Left lung (tissue), 10 donors: ENCODE results near the gene ZNF831. TPM values are rescaled to one million over a fixed set of nuclear protein-coding genes. Genes with fewer than 3 reads are reported as not detected.

Experiments used
- ATAC-seq: fragments of 200-7000 bp; cut with Tn5 transposase; one replicate; pipeline ENCODE4 v1.9.1; 2020; ENCODE audit warnings: moderate library complexity
- DNase-seq, 4 donors: peaks; one replicate each; pipeline ENCODE4 v3.0.0-alpha.2; 2013 to 2020
- H3K27ac ChIP-seq, 2 donors: fragments of 200-600 bp; sonication (generic) in 1 of 2; one replicate each; pipeline versions ENCODE4 v1.5.0 to v1.8.0; 2020 to 2021
- H3K27me3 ChIP-seq, 2 donors: fragments of 200-600 bp; sonication (generic) in 1 of 2; one replicate each; pipeline versions ENCODE4 v1.5.0 to v1.8.0; 2020 to 2021
- H3K36me3 ChIP-seq, 2 donors: fragments of 200-600 bp; sonication (generic) in 1 of 2; one replicate each; pipeline versions ENCODE4 v1.5.0 to v1.8.0; 2020 to 2021
- H3K4me1 ChIP-seq, 2 donors: fragments of 200-600 bp; one replicate each; pipeline ENCODE4 v1.8.0; 2021
- H3K4me3 ChIP-seq, 2 donors: fragments of 200-600 bp; sonication (generic) in 1 of 2; one replicate each; pipeline versions ENCODE4 v1.5.0 to v1.8.0; 2020 to 2021; ENCODE audit warnings: mild to moderate bottlenecking in 1 of 2
- H3K9me3 ChIP-seq, 2 donors: fragments of 200-600 bp; sonication (generic) in 1 of 2; one replicate each; pipeline versions ENCODE4 v1.5.0 to v1.8.0; 2020 to 2021
- intact Hi-C, 2 donors: fragments of 100-400 bp; cut with DNase I; formaldehyde crosslinking; loops; one replicate each; pipeline versions ENCODE4 v1.11.2 to v1.14.2; 2022
- polyA plus RNA-seq, 6 donors: library from polyadenylated mRNA; unstranded; fragments of 120-200 nt; gene quantifications; one replicate each; pipeline ENCODE4 v1.2.1, GENCODE V29; 2013; ENCODE audit not compliant: insufficient read length in 6 of 6
- total RNA-seq, 2 donors: library from RNA; stranded (reverse); fragmentation: NEBNext Ultra II Directional; extraction: Animal tissue kit (Norgen Biotek cat#: 25700); gene quantifications; one replicate each; pipeline ENCODE4 v1.2.1, GENCODE V29; 2021
- TF ChIP-seq, protein P1 (sequence below), 2 donors: fragments of 200-600 bp; sonication (generic) in 1 of 2; IDR thresholded peaks; one replicate each; pipeline versions ENCODE4 v1.5.0 to v1.8.0; 2021; ENCODE audit warnings: antibody characterized with exemption in 2 of 2
- donor health status: DM: no; HTN: yes; CAD: no.
- donor health status: DM: no; HTN: no; CAD: no.

ZNF831 gene
- total and polyA plus RNA-seq, 8 donors, result 0.13 to 1.1 (median 0.18) TPM

DNA sequence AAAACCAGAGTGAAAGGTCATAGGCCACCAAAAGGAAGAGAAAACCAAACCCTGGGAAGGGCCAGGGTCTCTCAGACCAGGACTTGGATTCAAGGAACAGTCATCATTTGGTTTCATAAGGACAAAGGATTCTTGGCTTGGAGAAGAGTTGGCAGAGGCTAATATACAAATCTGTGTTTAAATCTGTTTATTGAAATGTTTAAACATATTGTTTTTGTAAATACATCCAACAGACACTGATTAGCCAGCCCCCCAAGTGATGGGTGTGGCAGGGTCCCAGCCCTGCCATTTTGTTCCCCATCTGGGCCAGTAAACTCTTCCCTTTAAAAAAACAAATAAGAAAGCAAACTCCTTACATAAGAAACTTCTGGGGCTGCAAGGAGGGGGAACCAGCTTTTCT, 6.1 kb upstream of the ZNF831 start:
- ATAC-seq (no peak), DNase-seq (peak in 1 of 4 donors; percentile 53)
- TF ChIP-seq, protein P1, sequence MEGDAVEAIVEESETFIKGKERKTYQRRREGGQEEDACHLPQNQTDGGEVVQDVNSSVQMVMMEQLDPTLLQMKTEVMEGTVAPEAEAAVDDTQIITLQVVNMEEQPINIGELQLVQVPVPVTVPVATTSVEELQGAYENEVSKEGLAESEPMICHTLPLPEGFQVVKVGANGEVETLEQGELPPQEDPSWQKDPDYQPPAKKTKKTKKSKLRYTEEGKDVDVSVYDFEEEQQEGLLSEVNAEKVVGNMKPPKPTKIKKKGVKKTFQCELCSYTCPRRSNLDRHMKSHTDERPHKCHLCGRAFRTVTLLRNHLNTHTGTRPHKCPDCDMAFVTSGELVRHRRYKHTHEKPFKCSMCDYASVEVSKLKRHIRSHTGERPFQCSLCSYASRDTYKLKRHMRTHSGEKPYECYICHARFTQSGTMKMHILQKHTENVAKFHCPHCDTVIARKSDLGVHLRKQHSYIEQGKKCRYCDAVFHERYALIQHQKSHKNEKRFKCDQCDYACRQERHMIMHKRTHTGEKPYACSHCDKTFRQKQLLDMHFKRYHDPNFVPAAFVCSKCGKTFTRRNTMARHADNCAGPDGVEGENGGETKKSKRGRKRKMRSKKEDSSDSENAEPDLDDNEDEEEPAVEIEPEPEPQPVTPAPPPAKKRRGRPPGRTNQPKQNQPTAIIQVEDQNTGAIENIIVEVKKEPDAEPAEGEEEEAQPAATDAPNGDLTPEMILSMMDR (IDR thresholded peaks at IDR 0.05), result no peak
- intact Hi-C loops, result no loop called here
- no peaks in the 10 kb centered on the region for H3K9me3 ChIP-seq
- peaks cover 0 to 22% of the 10 kb centered on the region in 2 donors for H3K27me3 ChIP-seq
- H3K4me1 ChIP-seq, result no peaks in the 10 kb centered on the region
- no peak overlapping the region for H3K4me3 ChIP-seq
- H3K36me3 ChIP-seq, result no peaks in the 10 kb centered on the region
- H3K27ac ChIP-seq, result no peak overlapping the region

DNA sequence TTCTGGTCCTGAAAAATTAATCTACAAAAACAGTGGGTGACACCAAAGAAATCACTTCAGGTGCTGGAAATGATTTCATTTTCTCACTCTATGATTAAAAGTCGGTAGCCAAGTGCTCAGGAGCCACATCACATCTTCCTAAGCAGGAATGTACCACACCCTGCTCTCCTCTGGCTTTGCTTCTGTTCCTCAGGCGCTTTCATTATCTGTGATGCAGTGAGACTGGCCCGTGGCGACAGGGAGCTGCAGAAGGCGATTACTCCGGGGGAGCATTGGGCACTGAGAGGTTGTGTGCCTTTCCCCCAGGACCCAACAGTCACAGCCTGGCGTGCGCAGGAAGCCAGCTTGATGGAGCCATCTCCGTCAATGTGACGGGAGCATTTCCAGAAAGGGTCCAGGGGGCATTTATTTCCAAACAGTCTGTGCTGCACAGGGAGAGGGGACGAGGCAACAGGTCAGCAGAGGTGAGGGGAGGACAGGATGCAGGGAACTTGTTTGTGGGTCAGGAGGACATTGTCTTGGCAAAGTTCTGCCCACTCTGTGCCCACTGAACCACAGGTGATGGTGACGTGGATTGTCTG, 5.6 kb upstream of the ZNF831 start:
- no peaks in the 10 kb centered on the region for H3K9me3 ChIP-seq
- intact Hi-C loops, result no loop called here
- no peak for ATAC-seq
- no peak for DNase-seq
- TF ChIP-seq, protein P1 (IDR thresholded peaks at IDR 0.05), result no peak
- H3K27ac ChIP-seq, result no peak overlapping the region
- no peaks in the 10 kb centered on the region for H3K36me3 ChIP-seq
- no peaks in the 10 kb centered on the region for H3K4me1 ChIP-seq
- peaks cover 0 to 22% of the 10 kb centered on the region in 2 donors for H3K27me3 ChIP-seq
- no peak overlapping the region for H3K4me3 ChIP-seq

DNA sequence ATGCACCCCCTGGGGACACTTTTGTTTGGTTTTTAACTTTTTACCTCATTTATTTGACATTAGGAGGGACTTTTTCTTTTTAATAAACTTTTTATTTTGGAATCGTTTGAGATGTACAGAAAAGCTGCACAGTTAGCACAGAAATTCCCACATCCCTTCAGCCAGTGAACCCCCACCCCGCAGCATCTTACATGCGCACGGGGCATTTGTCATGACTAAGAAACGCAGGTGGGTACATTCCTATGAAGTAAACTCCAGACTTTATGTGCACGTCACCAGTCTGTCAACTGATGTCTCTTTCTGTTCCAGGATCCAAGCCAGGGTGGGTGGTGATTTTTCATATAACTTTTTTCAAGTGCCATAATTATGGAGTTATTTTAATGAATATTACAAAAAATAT, 4.9 kb upstream of the ZNF831 start:
- H3K9me3 ChIP-seq, result no peaks in the 10 kb centered on the region
- peaks cover 0 to 22% of the 10 kb centered on the region in 2 donors for H3K27me3 ChIP-seq
- intact Hi-C loops, result no loop called here
- no peak overlapping the region for H3K27ac ChIP-seq
- no peak overlapping the region for H3K4me3 ChIP-seq
- ATAC-seq (no peak), DNase-seq (no peak)
- no peaks in the 10 kb centered on the region for H3K36me3 ChIP-seq
- H3K4me1 ChIP-seq, result peaks cover 0 to 4% of the 10 kb centered on the region in 2 donors
- TF ChIP-seq, protein P1 (IDR thresholded peaks at IDR 0.05), result no peak

DNA sequence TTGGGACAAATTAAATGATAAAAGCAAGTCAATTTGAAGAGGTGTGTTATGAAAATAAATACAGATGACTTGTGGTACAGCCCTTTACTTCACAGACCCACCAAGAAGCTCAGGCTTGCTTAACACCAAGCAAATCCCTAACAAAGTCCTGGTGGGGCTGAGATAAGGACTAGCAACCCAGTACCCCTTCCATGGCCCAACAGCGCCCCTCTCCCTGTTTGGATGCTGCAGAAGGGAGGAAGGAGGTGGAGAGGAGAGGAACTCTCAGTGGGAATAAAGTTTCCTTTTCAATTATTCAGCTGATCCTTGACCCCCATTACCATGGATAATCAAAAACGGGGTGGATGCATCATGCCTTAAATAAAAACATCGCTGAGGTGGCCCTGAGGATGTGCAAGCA, 4.5 kb upstream of the ZNF831 start:
- intact Hi-C loops, result no loop called here
- TF ChIP-seq, protein P1 (IDR thresholded peaks at IDR 0.05), result no peak
- H3K27ac ChIP-seq, result no peak overlapping the region

DNA sequence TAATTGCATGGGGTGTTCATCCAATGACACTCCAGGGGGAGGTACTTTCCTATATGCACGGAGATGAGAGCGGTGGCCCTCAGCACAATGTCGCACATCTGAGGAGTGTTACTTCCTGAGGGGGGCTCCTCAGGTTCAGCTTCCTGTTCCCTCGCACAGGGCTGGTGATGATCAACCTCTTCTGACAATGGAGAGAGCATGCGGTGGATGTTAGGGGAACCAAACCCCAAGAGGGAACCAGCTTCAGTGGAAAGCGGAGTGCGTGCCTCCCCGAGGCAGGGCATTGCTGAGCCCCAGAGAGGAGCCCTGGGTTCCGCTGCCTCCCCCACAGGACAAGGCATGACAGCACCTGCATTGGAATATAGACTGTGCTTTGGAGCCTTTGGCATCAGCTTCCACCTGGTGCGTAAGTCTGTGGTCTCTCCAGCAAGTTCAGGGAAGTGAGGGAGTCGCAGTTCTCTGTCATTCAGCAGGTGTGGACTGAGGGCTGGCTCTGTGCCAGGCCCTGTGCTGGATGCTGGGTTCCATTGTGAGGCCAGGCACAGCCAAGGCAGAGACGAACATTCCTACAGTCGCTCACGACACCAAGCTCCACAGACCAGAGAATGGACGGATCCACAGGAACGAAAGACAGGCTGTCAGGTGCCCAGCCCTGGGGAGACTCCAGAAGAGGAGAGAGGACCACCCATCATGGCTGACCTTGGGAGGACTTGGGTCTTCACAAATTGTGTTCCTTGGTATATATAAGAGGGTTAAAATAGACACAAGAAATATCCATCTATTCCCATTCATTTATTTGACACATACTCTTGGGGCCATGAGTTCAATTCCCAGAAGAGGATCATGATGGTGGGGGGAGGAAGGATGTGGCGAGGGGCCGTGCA, 3.9 kb upstream of the ZNF831 start:
- no peaks in the 10 kb centered on the region for H3K36me3 ChIP-seq
- ATAC-seq, result no peak
- H3K4me1 ChIP-seq, result peaks cover 0 to 4% of the 10 kb centered on the region in 2 donors
- H3K4me3 ChIP-seq, result no peak overlapping the region
- peak overlapping the region in 1 of 2 donors; percentile 3 for H3K27ac ChIP-seq
- no peaks in the 10 kb centered on the region for H3K9me3 ChIP-seq
- DNase-seq, result no peak
- TF ChIP-seq, protein P1 (IDR thresholded peaks at IDR 0.05), result no peak
- intact Hi-C loops, result no loop called here
- H3K27me3 ChIP-seq, result peaks cover 0 to 22% of the 10 kb centered on the region in 2 donors

More for the DNA sequence above, 4.5 kb upstream of the ZNF831 start:
- H3K4me3 ChIP-seq, result no peak overlapping the region
- H3K4me1 ChIP-seq, result peaks cover 0 to 4% of the 10 kb centered on the region in 2 donors
- no peaks in the 10 kb centered on the region for H3K9me3 ChIP-seq
- no peaks in the 10 kb centered on the region for H3K36me3 ChIP-seq
- peaks cover 0 to 22% of the 10 kb centered on the region in 2 donors for H3K27me3 ChIP-seq
- no peak for ATAC-seq
- DNase-seq, result no peak
